OCI-LY3 (cell line): Measurements from ENCODE around the gene CYB561A3.

ENCODE experiments used
- CTCF ChIP-seq: fragments of 200-600, 300-600 bp; sonication (generic); IDR thresholded peaks from 2 replicates; pipeline ENCODE4 v1.5.1; 2014; ENCODE audit warnings: antibody characterized with exemption, low read length, low read depth
- EZH2phosphoT487 ChIP-seq: fragments of 200-600 bp; shearing (Covaris generic); IDR thresholded peaks from 2 replicates; pipeline ENCODE4 v1.6.1; 2018; ENCODE audit warnings: antibody characterized with exemption, mixed run types, low read depth

DNA sequence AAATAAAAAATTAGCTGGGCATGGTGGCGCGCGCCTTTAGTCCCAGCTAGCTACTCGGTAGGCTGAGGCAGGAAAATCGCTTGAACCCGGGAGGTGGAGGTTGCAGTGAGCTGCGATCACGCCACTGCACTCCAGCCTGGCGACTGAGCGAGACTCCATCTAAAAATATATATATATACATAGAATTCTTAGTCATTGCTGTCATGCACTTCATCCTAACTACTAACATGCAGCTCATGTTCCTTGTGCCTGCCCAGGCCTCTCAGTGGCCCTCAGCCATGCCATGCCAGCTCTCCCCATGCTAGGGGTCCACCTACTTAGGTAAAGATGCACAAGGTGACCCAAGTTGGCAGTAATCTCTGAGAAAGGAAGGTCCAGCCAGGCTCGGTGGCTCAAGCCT lies 3.1 kb downstream of the CYB561A3 start:
- TF ChIP-seq CTCF (no peak), EZH2phosphoT487 (no peak)
